Middle frontal gyrus (tissue), 1 donor: ENCODE data around the gene ISCA1.
"Not testable (repeated sequence)": the region's sequence is repeated elsewhere in the genome, so short reads cannot be mapped to it uniquely, and the experiment has no call there.

ENCODE experiments used
- DNase-seq: peaks from one replicate; pipeline ENCODE4 v3.0.0-alpha.2; 2015; ENCODE audit warnings: low spot score; ENCODE audit errors: extremely low spot score

Gene ISCA1

GRCh38 chr9:86282077-86282978 is at the start of gene ISCA1:
Gene ISCA1, minus strand, starts transcription at chr9:86282538. Its CDS starts 80 bp downstream, at chr9:86282458.
- peak; percentile 94 for DNase-seq

- no peak for DNase-seq
Observed at GRCh38 chr9:86330186-86330585, 47.8 kb upstream of the ISCA1 start.

- no peak for DNase-seq
Observed at GRCh38 chr9:86329649-86330048, 47.3 kb upstream of the ISCA1 start.

GRCh38 chr9:86328156-86328555 is 45.8 kb upstream of the ISCA1 start:
- DNase-seq, result no peak

- no peak for DNase-seq
Observed at GRCh38 chr9:86326536-86326935, 44.2 kb upstream of the ISCA1 start.

GRCh38 chr9:86324901-86325300 is 42.6 kb upstream of the ISCA1 start:
- no peak for DNase-seq

GRCh38 chr9:86324308-86324707 is 42.0 kb upstream of the ISCA1 start:
- DNase-seq, result no peak

GRCh38 chr9:86322973-86323644 is 40.8 kb upstream of the ISCA1 start:
- DNase-seq, result no peak

GRCh38 chr9:86321373-86321772 is 39.0 kb upstream of the ISCA1 start:
- no peak for DNase-seq

GRCh38 chr9:86318187-86318586 is 35.8 kb upstream of the ISCA1 start:
- no peak for DNase-seq

- no peak for DNase-seq
Observed at GRCh38 chr9:86315078-86315477, 32.7 kb upstream of the ISCA1 start.

- DNase-seq, result not testable (repeated sequence)
Observed at GRCh38 chr9:86312959-86313358, 30.6 kb upstream of the ISCA1 start.

GRCh38 chr9:86308687-86309086 is 26.3 kb upstream of the ISCA1 start:
- DNase-seq, result no peak

- DNase-seq, result no peak
Observed at GRCh38 chr9:86304236-86304730, 21.9 kb upstream of the ISCA1 start.

- DNase-seq, result no peak
Observed at GRCh38 chr9:86303316-86303975, 21.1 kb upstream of the ISCA1 start.

- DNase-seq, result no peak
Observed at GRCh38 chr9:86301686-86302085, 19.3 kb upstream of the ISCA1 start.

- no peak for DNase-seq
Observed at GRCh38 chr9:86300701-86301100, 18.4 kb upstream of the ISCA1 start.

GRCh38 chr9:86298873-86299272 is 16.5 kb upstream of the ISCA1 start:
- DNase-seq, result no peak

GRCh38 chr9:86290341-86290740 is 8.0 kb upstream of the ISCA1 start:
- not testable (repeated sequence) for DNase-seq

- no peak for DNase-seq
Observed at GRCh38 chr9:86288499-86289198, 6.3 kb upstream of the ISCA1 start.

GRCh38 chr9:86287013-86287412 is 4.7 kb upstream of the ISCA1 start:
- DNase-seq, result no peak
